ENCODE data around the gene FAM181B.
"Not testable (repeated sequence)": the region's sequence is repeated elsewhere in the genome, so short reads cannot be mapped to it uniquely, and the experiment has no call there.

Gene FAM181B

GRCh38 chr11:82731691-82732277 is 1.9 kb downstream of the FAM181B start:
- no peak for DNase-seq

GRCh38 chr11:82730754-82731153 is 2.9 kb downstream of the FAM181B start:
- DNase-seq, result no peak

GRCh38 chr11:82730286-82730685 is 3.4 kb downstream of the FAM181B start:
- no peak for DNase-seq

- DNase-seq, result no peak
Observed at GRCh38 chr11:82724026-82724425, 9.6 kb downstream of the FAM181B start.

- no peak for DNase-seq
Observed at GRCh38 chr11:82722231-82722630, 11.4 kb downstream of the FAM181B start.

GRCh38 chr11:82720267-82721065 is 13.2 kb downstream of the FAM181B start:
- DNase-seq, result no peak

GRCh38 chr11:82719361-82720105 is 14.1 kb downstream of the FAM181B start:
- DNase-seq, result no peak

- DNase-seq, result no peak
Observed at GRCh38 chr11:82718821-82719220, 14.8 kb downstream of the FAM181B start.

GRCh38 chr11:82718307-82718706 is 15.4 kb downstream of the FAM181B start:
- DNase-seq, result no peak

- DNase-seq, result no peak
Observed at GRCh38 chr11:82714346-82715174, 19.1 kb downstream of the FAM181B start.

- DNase-seq, result no peak
Observed at GRCh38 chr11:82711648-82712047, 22.0 kb downstream of the FAM181B start.

- no peak for DNase-seq
Observed at GRCh38 chr11:82703796-82704195, 29.9 kb downstream of the FAM181B start.

- no peak for DNase-seq
Observed at GRCh38 chr11:82703226-82703625, 30.4 kb downstream of the FAM181B start.

GRCh38 chr11:82701847-82702520 is 31.7 kb downstream of the FAM181B start:
- DNase-seq, result no peak

- DNase-seq, result no peak
Observed at GRCh38 chr11:82698576-82699352, 34.9 kb downstream of the FAM181B start.

- DNase-seq, result no peak
Observed at GRCh38 chr11:82692981-82693380, 40.7 kb downstream of the FAM181B start.

GRCh38 chr11:82689347-82689746 is 44.3 kb downstream of the FAM181B start:
- not testable (repeated sequence) for DNase-seq

- no peak for DNase-seq
Observed at GRCh38 chr11:82686211-82686610, 47.5 kb downstream of the FAM181B start.

- no peak for DNase-seq
Observed at GRCh38 chr11:82683029-82683428, 50.6 kb downstream of the FAM181B start.

- no peak for DNase-seq
Observed at GRCh38 chr11:82682003-82682751, 51.5 kb downstream of the FAM181B start.

GRCh38 chr11:82680252-82680651 is 53.4 kb downstream of the FAM181B start:
- no peak for DNase-seq

Measured in activated CD4-positive, CD25-positive, alpha-beta regulatory T cell treated with anti-CD3 and anti-CD28 coated beads, Interleukin-2, amount 50 U/mL, for 72 hours (primary cell).